ENCODE results near the gene CAMLG.
A peak's percentile ranks its signal among the peaks of the same experiment; 100 is the strongest.

CAMLG gene

GRCh38 chr5:134738133-134738962 lies at the start of gene CAMLG:
Gene CAMLG (plus strand): TSS chr5:134738548. CDS start chr5:134738621, 73 bp downstream.
- peaks cover 10% of the 10 kb centered on the region for H3K4me1 ChIP-seq (ENCODE audit: control insufficient read depth, insufficient read depth, low read length)
- POLR2A ChIA-PET, result interaction anchor here (0.6 to 2.5 kb wide), 10 partner anchors 12 to 684 kb away, joined by 3 to 25 read pairs (median 4); partner anchors contain the start of genes C5orf24, DDX46, PCBD2 and SEC24A
- CTCF ChIA-PET, result interaction anchor here (0.7 to 1.6 kb wide), 9 partner anchors 9 to 1815 kb away, joined by 3 to 11 read pairs (median 4); partner anchors contain the start of gene DDX46
- peak within 1 kb of the TSS; percentile 84 for H3K4me3 ChIP-seq (ENCODE audit: low read depth, low read length)
- H3K9me3 ChIP-seq (ENCODE audit: control insufficient read depth, insufficient read depth, low read depth, low read length), result no peaks in the 10 kb centered on the region
- H3K27ac ChIP-seq (ENCODE audit: extremely low read depth, low read depth, low read length), result peak within 1 kb of the TSS; percentile 54
- peaks cover 13 to 22% of the 10 kb centered on the region in 2 experiments for H3K36me3 ChIP-seq (ENCODE audit: control insufficient read depth in 2 of 2, insufficient read depth in 1 of 2, low read length in 2 of 2)
- TF ChIP-seq ZNF571 (tag by site-specific recombination; IDR thresholded peaks at IDR 0.05) (no peak), ZNF558 (tag by site-specific recombination; IDR thresholded peaks at IDR 0.05) (0 out of 2 replicates have a peak, but pooled peaks have one; percentile 40), ZXDB (tag by site-specific recombination; IDR thresholded peaks at IDR 0.05) (peak; percentile 88), ZBTB26 (tag by site-specific recombination; optimal IDR thresholded peaks at IDR 0.05) (peak; percentile 99), ZNF366 (tag by site-specific recombination; conservative IDR thresholded peaks at IDR 0.05) (no peak), ZNF324 (tag by site-specific recombination; IDR thresholded peaks at IDR 0.05) (no peak; the same call in 1 of the 2 replicates), ZNF843 (tag by site-specific recombination; IDR thresholded peaks at IDR 0.05) (peak; percentile 70; the same call in 1 of the 2 replicates), OVOL3 (tag by site-specific recombination; IDR thresholded peaks at IDR 0.05) (no peak), ZNF561 (tag by site-specific recombination; IDR thresholded peaks at IDR 0.05; ENCODE audit: borderline replicate concordance) (peak; percentile 96), ZNF138 (tag by site-specific recombination; IDR thresholded peaks at IDR 0.05; ENCODE audit: borderline replicate concordance) (no peak), ZNF280D (tag by site-specific recombination; IDR thresholded peaks at IDR 0.05) (0 out of 2 replicates have a peak, but pooled peaks have one; percentile 33), ZBTB11 (tag by site-specific recombination; conservative IDR thresholded peaks at IDR 0.05; ENCODE audit: low read depth) (peak; percentile 51; the same call in 1 of the 2 replicates), ZBTB20 (tag by site-specific recombination; IDR thresholded peaks at IDR 0.05) (peak; percentile 91; the same call in 1 of the 2 replicates), ZNF654 (tag by site-specific recombination; IDR thresholded peaks at IDR 0.05; ENCODE audit: low read depth) (peak; percentile 66), ZNF335 (tag by site-specific recombination; conservative IDR thresholded peaks at IDR 0.05) (peak; percentile 88), ZNF132 (tag by site-specific recombination; IDR thresholded peaks at IDR 0.05; ENCODE audit: borderline replicate concordance) (no peak), ZNF221 (tag by site-specific recombination; IDR thresholded peaks at IDR 0.05; ENCODE audit: borderline replicate concordance) (no peak), ZNF544 (tag by site-specific recombination; IDR thresholded peaks at IDR 0.05) (no peak), ZFHX2 (tag by site-specific recombination; conservative IDR thresholded peaks at IDR 0.05) (peak; percentile 89), PBX3 (CRISPR knock-in tag; IDR thresholded peaks at IDR 0.05) (0 out of 2 replicates have a peak, but pooled peaks have one; percentile 44), SP7 (tag by site-specific recombination; IDR thresholded peaks at IDR 0.05) (peak; percentile 82), WT1 (tag by site-specific recombination; IDR thresholded peaks at IDR 0.05) (peak; percentile 69), ZFP69B (tag by site-specific recombination; IDR thresholded peaks at IDR 0.05) (peak; percentile 59; the same call in 1 of the 2 replicates), ZSCAN23 (tag by site-specific recombination; IDR thresholded peaks at IDR 0.05) (no peak), ZNF664 (tag by site-specific recombination; IDR thresholded peaks at IDR 0.05) (no peak), ZNF747 (tag by site-specific recombination; IDR thresholded peaks at IDR 0.05) (no peak), ZNF776 (tag by site-specific recombination; IDR thresholded peaks at IDR 0.05; ENCODE audit: borderline replicate concordance) (no peak), ZNF24 (tag by site-specific recombination; IDR thresholded peaks at IDR 0.05) (0 out of 2 replicates have a peak, but pooled peaks have one; percentile 53), ZNF701 (tag by site-specific recombination; IDR thresholded peaks at IDR 0.05) (no peak)
